Upper lobe of left lung (tissue), 4 donors: ENCODE results near the gene SLC25A1.

Experiments used
- CTCF ChIP-seq, 6 experiments: fragments of 450-650 bp in 4 of 6; fragments of 200-600 bp in 2 of 6; sonication (generic) in 2 of 6; IDR thresholded peaks; one replicate each; pipeline ENCODE4 v1.5.1; 2016 to 2019; ENCODE audit warnings: antibody characterized with exemption in 6 of 6
- POLR2A ChIP-seq, 4 donors: fragments of 450-650 bp; IDR thresholded peaks; one replicate each; pipeline ENCODE4 v1.5.1; 2016 to 2017; ENCODE audit warnings: antibody characterized with exemption in 4 of 4, mild to moderate bottlenecking in 2 of 4
- POLR2AphosphoS5 ChIP-seq, 2 donors: sonication (generic); formaldehyde crosslinking; IDR thresholded peaks; one replicate each; pipeline ENCODE4 v1.5.1; 2017; ENCODE audit warnings: antibody characterized with exemption in 2 of 2

- TF ChIP-seq CTCF (IDR thresholded peaks at IDR 0.05) (no peak), POLR2A (IDR thresholded peaks at IDR 0.05) (no peak), POLR2AphosphoS5 (IDR thresholded peaks at IDR 0.05) (no peak)
Measured at GRCh38 chr22:19146215-19146968, 32.1 kb downstream of the SLC25A1 start.
